PFSK-1 (cell line): ENCODE measurements around the gene CMBL.

Source experiments
- FOXP2 ChIP-seq: optimal IDR thresholded peaks from 2 replicates; pipeline ENCODE3; 2011; ENCODE audit warnings: borderline replicate concordance, control low read depth, inconsistent platforms; ENCODE audit not compliant: insufficient read depth; ENCODE audit errors: extremely low read length, extremely low read depth
- POLR2AphosphoS5 ChIP-seq: IDR thresholded peaks from 2 replicates; pipeline ENCODE4 v1.6.1; 2012; ENCODE audit warnings: low read depth, mild to moderate bottlenecking, control low read depth, low read length, moderate library complexity
- SIN3A ChIP-seq: IDR thresholded peaks from 2 replicates; pipeline ENCODE4 v1.6.1; 2012; ENCODE audit warnings: mild to moderate bottlenecking, low read length, moderate library complexity, borderline replicate concordance; ENCODE audit not compliant: insufficient read depth
- TAF1 ChIP-seq: IDR thresholded peaks from 2 replicates; pipeline ENCODE4 v1.6.1; 2012; ENCODE audit warnings: low read length, control low read depth, borderline replicate concordance; ENCODE audit not compliant: insufficient read depth
- TF ChIP-seq, protein P1 (sequence below), 2 experiments: IDR thresholded peaks; 2 replicates each; pipeline versions ENCODE4 v1.6.1 to v1.8.0; 2011 to 2012; ENCODE audit warnings: low read depth in 2 of 2, low read length in 2 of 2, control low read depth in 1 of 2, inconsistent platforms in 1 of 2, mild to moderate bottlenecking in 1 of 2, moderate library complexity in 1 of 2; ENCODE audit not compliant: insufficient read depth in 1 of 2

Gene CMBL

DNA sequence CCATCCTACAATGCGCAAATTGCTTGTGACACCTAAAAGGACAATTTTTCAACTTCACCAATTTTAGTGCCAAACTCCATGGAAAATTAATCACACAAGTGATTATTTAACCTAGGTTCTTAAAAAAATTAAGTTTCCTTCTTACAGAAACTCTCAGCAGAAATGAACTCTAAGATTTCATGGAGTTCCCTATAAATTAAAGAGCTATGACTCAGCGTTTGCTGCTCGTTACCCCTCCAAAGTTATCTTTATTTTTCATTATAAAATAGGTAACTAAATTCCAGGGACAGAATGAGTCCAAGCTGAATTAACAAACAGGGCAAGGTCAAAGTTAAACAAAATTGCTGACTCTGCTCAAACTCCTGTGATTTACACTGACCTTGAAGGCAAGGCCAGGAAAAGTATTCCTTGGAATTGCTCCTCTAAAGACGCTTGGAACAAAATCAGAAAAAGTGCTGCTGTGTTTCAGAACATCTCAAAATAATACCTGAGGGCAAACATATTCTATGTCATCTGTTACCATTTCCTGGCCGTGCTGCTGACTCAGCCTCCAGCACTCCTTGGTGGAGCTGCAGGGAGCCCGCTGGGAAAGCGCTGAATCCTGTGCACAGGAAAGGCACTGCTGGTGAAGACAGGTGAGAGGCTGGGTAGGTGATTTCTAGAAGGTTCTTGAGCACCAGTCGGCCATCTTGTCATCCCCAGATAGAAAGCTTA is 2.5 kb upstream of the CMBL start:
- TF ChIP-seq, protein P1, sequence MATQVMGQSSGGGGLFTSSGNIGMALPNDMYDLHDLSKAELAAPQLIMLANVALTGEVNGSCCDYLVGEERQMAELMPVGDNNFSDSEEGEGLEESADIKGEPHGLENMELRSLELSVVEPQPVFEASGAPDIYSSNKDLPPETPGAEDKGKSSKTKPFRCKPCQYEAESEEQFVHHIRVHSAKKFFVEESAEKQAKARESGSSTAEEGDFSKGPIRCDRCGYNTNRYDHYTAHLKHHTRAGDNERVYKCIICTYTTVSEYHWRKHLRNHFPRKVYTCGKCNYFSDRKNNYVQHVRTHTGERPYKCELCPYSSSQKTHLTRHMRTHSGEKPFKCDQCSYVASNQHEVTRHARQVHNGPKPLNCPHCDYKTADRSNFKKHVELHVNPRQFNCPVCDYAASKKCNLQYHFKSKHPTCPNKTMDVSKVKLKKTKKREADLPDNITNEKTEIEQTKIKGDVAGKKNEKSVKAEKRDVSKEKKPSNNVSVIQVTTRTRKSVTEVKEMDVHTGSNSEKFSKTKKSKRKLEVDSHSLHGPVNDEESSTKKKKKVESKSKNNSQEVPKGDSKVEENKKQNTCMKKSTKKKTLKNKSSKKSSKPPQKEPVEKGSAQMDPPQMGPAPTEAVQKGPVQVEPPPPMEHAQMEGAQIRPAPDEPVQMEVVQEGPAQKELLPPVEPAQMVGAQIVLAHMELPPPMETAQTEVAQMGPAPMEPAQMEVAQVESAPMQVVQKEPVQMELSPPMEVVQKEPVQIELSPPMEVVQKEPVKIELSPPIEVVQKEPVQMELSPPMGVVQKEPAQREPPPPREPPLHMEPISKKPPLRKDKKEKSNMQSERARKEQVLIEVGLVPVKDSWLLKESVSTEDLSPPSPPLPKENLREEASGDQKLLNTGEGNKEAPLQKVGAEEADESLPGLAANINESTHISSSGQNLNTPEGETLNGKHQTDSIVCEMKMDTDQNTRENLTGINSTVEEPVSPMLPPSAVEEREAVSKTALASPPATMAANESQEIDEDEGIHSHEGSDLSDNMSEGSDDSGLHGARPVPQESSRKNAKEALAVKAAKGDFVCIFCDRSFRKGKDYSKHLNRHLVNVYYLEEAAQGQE (IDR thresholded peaks at IDR 0.05; ENCODE audit: insufficient read depth in 1 of 2, low read depth in 2 of 2, low read length in 2 of 2), result no peak
- TF ChIP-seq TAF1 (no peak), POLR2AphosphoS5 (no peak), FOXP2 (no peak), SIN3A (no peak)

DNA sequence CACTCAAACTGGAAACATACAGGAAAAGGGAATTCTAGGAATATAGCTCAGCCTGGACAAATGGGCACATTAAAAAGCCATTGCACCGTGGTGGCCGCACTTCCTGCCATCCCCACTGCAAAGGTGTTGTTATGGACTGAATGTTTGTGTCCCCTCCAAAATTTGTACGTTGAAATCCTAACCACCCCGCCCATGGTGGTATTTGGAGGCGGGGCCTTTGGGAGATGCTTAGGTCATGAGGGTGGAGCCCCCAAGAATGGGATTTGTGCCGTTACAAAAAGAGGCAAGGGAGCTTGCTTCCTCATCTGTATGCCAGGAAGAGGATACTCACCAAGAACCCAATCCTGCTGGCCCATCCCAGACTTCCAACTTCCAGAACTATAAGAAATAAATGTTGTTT is 1.1 kb upstream of the CMBL start:
- TF ChIP-seq, protein P1 (IDR thresholded peaks at IDR 0.05; ENCODE audit: insufficient read depth in 1 of 2, low read depth in 2 of 2, low read length in 2 of 2), result no peak
- TF ChIP-seq TAF1 (no peak), SIN3A (no peak)

DNA sequence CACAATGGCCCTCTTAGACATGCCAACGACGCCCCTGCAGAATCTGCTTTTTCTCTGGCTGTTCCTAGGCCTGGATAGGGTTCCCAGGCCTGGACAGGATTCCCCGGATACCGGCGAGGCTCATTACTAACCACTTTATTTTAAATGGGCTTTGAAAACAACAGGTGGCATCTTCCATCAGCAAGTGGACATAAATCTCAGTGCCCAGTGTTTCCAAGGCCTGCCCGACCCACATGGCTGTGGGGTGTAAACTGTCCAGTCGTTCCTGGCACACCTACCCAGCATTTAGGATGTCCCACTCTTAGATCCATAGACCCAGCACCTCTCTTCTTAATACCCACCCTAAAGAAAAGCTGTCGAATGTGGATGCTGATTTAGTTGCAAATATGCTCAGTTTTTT is 896 bp downstream of the CMBL start:
- TF ChIP-seq FOXP2 (no peak), TAF1 (no peak), SIN3A (no peak), POLR2AphosphoS5 (no peak)
- TF ChIP-seq, protein P1 (IDR thresholded peaks at IDR 0.05; ENCODE audit: insufficient read depth in 1 of 2, low read depth in 2 of 2, low read length in 2 of 2), result no peak

DNA sequence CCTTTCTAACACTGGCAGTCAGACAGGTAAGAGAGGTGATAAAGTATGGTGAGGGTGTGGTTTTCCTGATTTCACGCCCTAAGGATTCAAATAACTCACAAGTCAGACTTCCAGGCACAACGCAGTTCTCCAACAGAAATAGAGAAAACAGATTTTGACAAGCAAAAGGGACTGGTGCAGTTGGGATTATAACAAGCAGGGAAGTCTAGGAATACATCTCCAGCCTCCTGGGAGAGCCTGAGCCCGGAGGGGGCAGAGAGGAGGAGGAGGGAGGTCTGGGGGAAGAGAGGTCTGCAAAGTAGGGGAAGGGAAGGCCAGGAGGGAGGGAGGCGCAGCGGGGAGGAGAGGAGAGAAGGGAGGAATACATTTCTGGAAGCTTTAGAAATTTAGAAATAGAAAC is 1.6 kb downstream of the CMBL start:
- no peak for TF ChIP-seq SIN3A
- TF ChIP-seq POLR2AphosphoS5, result no peak
- no peak for TF ChIP-seq FOXP2
- TF ChIP-seq, protein P1 (IDR thresholded peaks at IDR 0.05; ENCODE audit: insufficient read depth in 1 of 2, low read depth in 2 of 2, low read length in 2 of 2), result no peak
- no peak for TF ChIP-seq TAF1

DNA sequence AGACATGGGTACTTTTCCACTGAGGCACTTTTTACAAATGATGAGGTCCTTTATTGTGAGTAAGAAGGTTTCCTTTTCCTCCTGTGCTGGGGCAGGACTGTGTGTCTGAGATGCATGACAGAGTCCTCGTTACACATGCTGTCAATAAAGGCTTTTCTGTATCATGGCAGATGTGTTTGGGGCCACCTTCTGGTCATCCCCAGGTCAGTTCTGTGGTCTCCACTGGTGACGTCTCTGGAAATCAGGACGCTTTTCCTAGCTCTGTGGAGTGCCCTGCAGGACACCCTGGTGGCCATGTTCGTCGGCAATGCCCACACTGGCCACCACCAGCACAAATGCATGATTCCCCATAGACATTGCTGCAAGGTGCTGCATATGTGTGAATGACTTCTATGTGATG is 2.8 kb downstream of the CMBL start:
- TF ChIP-seq POLR2AphosphoS5, result no peak
